ENCODE measurements around the gene MSANTD7. TPM values are rescaled to one million over a fixed set of nuclear protein-coding genes. Genes with fewer than 3 reads are reported as not detected.

MSANTD7 gene
- total and polyA plus RNA-seq, 10 of the 15 experiments (the other 5 are each of a cell fraction or from before 2014, with no cell fraction given): 3.5 to 22.8 (median 18.5) TPM

DNA sequence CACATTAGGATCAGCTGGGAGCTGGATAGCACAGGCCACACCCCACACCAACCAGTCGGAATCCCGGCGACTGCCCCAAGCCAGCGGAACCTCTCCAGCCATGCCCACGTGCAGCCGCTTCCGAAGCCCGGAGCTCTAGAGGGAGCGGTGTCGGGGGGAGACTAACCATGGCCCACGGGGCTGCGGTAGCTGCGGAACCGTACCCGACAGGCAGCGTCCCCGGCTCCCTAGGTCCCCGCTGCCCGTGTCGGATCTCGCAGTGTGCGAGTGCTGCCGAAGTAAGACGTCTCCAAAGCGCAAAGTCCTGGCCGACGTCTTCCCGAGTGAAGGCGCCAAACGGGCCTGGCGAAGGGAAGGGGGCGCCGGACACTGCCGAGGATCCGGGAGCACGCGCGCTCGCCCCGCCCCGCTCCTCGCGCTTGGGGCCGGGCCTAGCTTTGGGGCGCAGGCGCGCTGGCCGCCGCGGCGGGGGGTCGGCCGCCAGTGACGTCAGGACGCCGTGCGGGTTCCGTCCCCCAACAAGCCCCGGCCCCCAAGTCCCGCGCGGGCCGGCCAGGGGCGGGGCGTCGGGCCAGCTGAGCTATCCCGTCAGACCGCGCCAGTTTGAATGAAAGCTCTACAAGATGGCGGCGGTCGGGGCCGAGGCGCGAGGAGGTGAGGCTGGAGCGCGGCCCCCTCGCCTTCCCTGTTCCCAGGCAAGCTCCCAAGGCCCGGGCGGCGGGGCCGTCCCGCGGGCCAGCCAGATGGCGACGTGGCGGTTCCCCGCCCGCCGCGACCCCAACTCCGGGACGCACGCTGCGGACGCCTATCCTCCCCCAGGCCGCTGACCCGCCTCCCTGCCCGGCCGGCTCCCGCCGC, 40.4 kb downstream of the MSANTD7 start, which contains the start of gene SUV39H2 (continued):
- TF ChIP-seq CEBPB (IDR thresholded peaks at IDR 0.05; ENCODE audit: borderline replicate concordance in 1 of 2, low read depth in 2 of 2, low read length in 2 of 2) (no peak), TCF3 (IDR thresholded peaks at IDR 0.05; ENCODE audit: borderline replicate concordance, insufficient read depth, low read depth, low read length) (peak; percentile 50; the same call in 1 of the 2 replicates)
- TF ChIP-seq, protein P1, sequence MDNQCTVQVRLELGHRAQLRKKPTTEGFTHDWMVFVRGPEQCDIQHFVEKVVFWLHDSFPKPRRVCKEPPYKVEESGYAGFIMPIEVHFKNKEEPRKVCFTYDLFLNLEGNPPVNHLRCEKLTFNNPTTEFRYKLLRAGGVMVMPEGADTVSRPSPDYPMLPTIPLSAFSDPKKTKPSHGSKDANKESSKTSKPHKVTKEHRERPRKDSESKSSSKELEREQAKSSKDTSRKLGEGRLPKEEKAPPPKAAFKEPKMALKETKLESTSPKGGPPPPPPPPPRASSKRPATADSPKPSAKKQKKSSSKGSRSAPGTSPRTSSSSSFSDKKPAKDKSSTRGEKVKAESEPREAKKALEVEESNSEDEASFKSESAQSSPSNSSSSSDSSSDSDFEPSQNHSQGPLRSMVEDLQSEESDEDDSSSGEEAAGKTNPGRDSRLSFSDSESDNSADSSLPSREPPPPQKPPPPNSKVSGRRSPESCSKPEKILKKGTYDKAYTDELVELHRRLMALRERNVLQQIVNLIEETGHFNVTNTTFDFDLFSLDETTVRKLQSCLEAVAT (IDR thresholded peaks at IDR 0.05): no peak

DNA sequence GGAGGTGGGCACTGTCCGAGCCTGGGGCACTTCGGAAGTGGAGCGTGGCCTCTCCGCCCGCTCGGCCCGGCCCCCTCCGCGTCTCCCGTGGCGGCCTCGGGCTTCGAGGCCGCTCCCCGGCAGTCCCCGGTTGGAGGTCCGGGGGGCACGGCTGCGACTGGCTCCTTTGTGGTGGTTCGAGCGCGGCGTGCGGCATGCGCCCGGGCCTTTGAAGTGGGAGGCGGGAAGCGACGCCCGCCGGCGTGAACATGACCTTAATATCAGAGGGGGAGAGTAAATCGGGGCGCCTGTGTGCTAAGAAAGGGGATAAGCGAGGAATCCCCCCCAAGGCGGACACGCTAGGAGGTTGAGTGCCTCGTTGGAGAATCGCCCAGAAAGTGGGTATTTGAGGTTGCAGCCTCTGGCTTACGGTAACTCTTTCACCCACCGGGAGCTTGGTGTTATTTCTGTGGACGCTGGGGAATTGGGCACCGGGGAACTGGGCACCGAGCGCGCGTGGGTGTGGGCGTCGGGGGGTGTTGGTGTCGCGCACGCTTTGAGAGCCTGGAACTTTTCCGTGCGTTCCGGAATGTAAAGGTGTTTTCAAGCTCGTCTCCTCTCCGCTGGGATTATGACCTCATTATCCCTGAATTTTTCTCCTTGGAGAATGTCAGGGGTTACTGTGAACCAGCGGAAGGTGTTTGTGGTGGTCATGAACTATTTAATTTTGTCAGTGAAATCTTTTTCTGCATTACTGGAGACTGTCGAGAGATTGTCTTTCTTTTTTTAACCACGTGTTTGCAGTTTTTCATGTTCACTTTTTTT, 41.2 kb downstream of the MSANTD7 start:
- Histone ChIP-seq H3K27ac (ENCODE audit: control insufficient read depth, insufficient read depth) (peak overlapping the region; percentile 72), H3K4me3 (peak overlapping the region; percentile 89), H3K4me2 (ENCODE audit: control insufficient read depth, insufficient read depth) (peak overlapping the region; percentile 51), H3K36me3 (ENCODE audit: control insufficient read depth in 2 of 2, insufficient read depth in 2 of 2, low read length in 1 of 2) (peaks cover 0 to 6% of the 10 kb centered on the region in 2 experiments; a peak in 1 of 4 replicates), H3K27me3 (replicated peaks in 1 of 2; ENCODE audit: control insufficient read depth in 2 of 2, insufficient read depth in 2 of 2, low read length in 1 of 2) (no peaks in the 10 kb centered on the region), H3K9ac (ENCODE audit: control insufficient read depth, insufficient read depth, low read length) (peak overlapping the region; percentile 84), H2AFZ (ENCODE audit: control insufficient read depth, low read depth, low read length) (peak overlapping the region; percentile 72), H4K20me1 (ENCODE audit: control insufficient read depth, insufficient read depth) (no peaks in the 10 kb centered on the region), H3K9me3 (replicated peaks; ENCODE audit: control insufficient read depth, insufficient read depth, low read length) (no peaks in the 10 kb centered on the region), H3K79me2 (ENCODE audit: control insufficient read depth, insufficient read depth, low read length) (peaks cover 69% of the 10 kb centered on the region), H3K4me1 (ENCODE audit: control insufficient read depth, insufficient read depth, low read length) (peaks cover 5% of the 10 kb centered on the region; the same call in 1 of the 2 replicates)
- ChIA-PET SMC1A (ENCODE audit: uncharacterized antibody, unreplicated experiment) (interaction anchor here (0.6 to 5.2 kb wide), 10 partner anchors 10 to 226 kb away, joined by 3 to 23 read pairs (median 6); partner anchors contain the start of genes CDNF, DCLRE1C, HSPA14 and MSANTD7), RAD21 (ENCODE audit: unreplicated experiment) (interaction anchor here (0.6 to 2.8 kb wide), 6 partner anchors 41 to 944 kb away, joined by 3 to 24 read pairs (median 4); partner anchors contain the start of genes CDNF, HSPA14 and MSANTD7), CTCF (interaction anchor here (0.7 to 3.8 kb wide), 11 partner anchors 9 to 342 kb away, joined by 3 to 17 read pairs (median 4); partner anchors contain the start of genes CDNF, DCLRE1C, HSPA14 and MSANTD7), POLR2A (interaction anchor here (0.6 to 2.4 kb wide), 8 partner anchors 9 to 215 kb away, joined by 3 to 18 read pairs (median 4); partner anchors contain the start of genes CDNF, DCLRE1C, HSPA14 and MEIG1)
- FAIRE-seq: no peak
- intact Hi-C loops (cut with micrococcal nuclease; ENCODE audit: unreplicated experiment): loop anchor here (2.0 to 5.0 kb wide), 3 partner anchors 42 to 79 kb away; partner anchors contain the start of genes CDNF, HSPA14, MEIG1 and MSANTD7
- in situ Hi-C loops (cut with MboI): no loop called here
- no TSS peak for BruUV-seq (replicated peaks)
- peak; percentile 33 for ATAC-seq
- under 1% methylated on average over 60 of the region's 60 CpGs for WGBS (ENCODE audit: insufficient coverage, insufficient replicate concordance, low lambda C conversion rate, missing lambda C conversion rate)
- no peak for DNase-seq (ENCODE audit: low read depth, low spot score)
- TF ChIP-seq ASH2L (IDR thresholded peaks at IDR 0.05; ENCODE audit: borderline replicate concordance, low read depth) (peak; percentile 69; the same call in 1 of the 2 replicates), MAX (IDR thresholded peaks at IDR 0.05; ENCODE audit: low read depth, low read length) (peak; percentile 6; the same call in 1 of the 2 replicates), SIN3A (IDR thresholded peaks at IDR 0.05; ENCODE audit: low read depth, low read length) (peak; percentile 59; the same call in 1 of the 2 replicates), POLR2AphosphoS2 (IDR thresholded peaks at IDR 0.05; ENCODE audit: low read depth, low read length) (no peak), EGR1 (IDR thresholded peaks at IDR 0.05; ENCODE audit: borderline replicate concordance in 1 of 2, low read depth in 2 of 2, low read length in 2 of 2) (peak in 1 of 2 experiments; percentile 74; a peak in 2 of 3 replicates), ZBTB40 (IDR thresholded peaks at IDR 0.05; ENCODE audit: borderline replicate concordance) (no peak)

Data from GM12878 (cell line).